Bone marrow (tissue), 2 donors: ENCODE data around the gene COL7A1.

Experiments
- DNase-seq, 2 donors: peaks; one replicate each; lab custom pipeline; 2025; lab: John Stamatoyannopoulos, UW

Gene COL7A1

GRCh38 chr3:48595075-48595525, at the start of gene COL7A1:
COL7A1 (minus strand) TSS chr3:48595329; CDS start chr3:48595159, 170 bp downstream.
- DNase-seq: no peak

DNA sequence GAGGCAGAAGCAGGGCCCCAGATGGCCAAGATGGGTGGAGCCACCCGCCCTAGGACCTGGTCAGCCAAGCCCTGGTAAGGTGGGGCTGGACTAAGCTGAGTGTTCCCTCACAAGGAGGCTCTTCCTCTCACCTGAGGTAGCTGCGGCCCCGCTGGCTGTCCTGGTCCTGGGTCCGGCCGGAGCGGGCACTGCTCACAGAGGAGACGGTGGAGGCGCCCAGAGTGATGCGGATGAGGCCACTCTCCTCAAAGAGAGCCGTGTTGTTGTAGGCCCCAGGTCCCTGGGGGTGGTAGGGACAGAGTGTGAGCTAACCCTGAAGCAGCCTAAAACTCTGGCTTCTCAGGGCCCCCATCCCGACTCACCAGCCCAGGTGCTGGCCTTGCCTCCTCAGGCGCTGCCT, 47.5 kb upstream of the COL7A1 start:
- no peak for DNase-seq

DNA sequence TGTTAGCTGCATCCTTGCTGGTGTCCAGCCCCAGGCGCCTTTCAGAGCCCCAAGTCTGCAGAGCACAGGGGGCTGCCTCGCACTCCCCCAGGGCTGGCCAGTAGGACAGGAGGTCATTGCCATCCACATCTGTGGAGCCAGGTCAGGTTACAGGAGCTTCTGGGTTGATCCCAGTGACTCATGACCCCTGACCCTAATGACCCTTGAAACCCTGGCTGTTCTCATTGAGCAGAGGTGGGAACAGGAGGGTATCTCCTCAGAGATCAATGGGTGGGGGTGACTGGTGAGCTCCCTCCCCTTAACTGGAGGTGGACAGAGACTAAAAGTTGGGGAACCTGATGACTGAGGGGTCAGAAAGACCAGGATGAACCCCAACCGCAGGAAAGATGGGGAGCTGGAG, 46.3 kb upstream of the COL7A1 start:
- no peak for DNase-seq

- DNase-seq: no peak
These were observed 44.9 kb upstream of the COL7A1 start for GRCh38 chr3:48639944-48640606.

DNA sequence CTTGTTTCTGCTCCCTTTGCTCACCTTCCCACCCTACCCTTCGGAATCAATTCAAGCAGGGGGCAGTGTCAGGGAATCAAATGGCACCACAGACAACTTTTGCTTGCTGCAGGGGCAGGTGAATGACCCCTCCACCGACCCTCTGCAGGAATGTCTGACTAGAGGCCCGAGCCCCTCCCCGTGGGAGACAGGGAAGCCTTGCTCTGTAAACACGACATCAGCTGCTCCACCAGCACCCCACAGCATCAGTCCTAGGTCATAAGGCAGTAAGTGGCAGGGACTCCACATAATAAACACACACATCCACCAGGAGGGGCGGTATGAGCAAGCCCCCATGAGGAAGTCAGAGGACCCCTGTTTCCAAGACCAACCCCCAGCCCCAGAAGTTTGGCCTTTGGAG, 42.2 kb upstream of the COL7A1 start:
- DNase-seq: no peak

DNA sequence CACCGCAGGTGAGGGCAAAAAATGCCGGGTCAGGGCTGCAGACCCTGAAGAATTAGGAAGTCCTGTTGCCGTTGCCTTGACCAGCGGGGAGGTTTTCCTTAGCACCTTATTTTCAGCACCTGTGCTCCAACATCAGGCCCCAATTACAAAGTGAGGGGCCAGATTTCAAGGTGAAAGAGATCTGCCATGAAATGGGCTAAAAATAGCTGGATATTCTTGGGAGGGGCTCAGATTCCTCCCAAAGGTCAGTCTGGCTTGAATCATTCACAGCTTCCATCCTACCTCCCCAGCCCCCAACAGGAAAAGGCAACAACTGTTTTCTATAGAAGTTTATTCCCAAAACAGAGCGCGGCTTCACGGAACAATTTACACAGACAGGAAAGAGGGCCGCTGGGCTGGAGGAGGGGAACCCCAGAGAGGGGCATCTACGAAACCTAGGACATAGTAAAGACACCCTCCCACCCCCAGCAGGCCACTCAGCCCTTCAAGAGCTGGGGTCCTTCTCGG, 41.1 kb upstream of the COL7A1 start:
- DNase-seq: no peak

DNA sequence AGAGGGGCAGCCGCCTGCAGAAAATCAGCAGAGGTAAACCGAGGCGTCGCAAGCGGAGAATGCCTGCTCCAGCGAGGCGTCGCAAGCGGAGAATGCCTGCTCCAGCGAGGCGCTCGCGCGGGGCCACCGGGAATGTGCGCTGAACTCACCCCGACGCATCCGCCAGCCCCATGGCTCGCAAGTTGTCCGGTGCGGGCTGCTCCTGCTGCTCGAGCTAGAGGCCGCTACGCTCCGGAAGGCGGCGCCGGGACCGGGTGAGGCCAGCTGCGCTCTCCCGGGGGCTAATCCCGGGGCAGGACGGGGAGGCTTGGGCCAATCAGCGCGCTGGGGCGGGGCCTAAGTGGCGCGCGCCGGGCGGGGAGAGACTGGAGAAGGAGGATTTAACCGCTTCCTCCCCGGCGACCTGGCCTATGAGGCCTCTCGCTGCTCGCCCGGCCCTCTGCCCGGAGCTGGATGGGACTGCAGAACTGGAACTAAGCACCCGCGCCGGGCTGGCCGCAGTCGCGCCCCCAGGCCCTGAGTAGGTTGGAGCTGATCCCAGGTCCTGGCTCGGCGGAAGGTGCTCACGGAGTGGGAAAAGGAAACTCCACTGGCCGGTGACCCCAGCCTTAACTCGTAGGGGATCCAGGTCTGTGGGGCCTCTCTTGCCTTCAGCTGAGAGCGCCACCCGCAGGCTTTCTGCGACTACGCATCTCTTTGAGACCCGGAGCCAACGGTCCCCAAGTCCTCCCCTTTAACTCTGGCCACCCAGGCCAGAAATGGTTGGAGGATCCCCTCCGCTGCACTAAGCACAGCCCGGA, 40.3 kb upstream of the COL7A1 start, which contains the start of gene SLC26A6:
Gene SLC26A6, minus strand, starts transcription at position 240 of the 800 bp plus-strand sequence. Its CDS starts 68 bp downstream, at position 172.
- DNase-seq: peak; percentile 86 to 88

- DNase-seq: peak in 1 of 2 donors; percentile 30
These were observed 39.6 kb upstream of the COL7A1 start for GRCh38 chr3:48634661-48635221.

- no peak for DNase-seq
These were observed 38.6 kb upstream of the COL7A1 start for GRCh38 chr3:48633743-48634142.

DNA sequence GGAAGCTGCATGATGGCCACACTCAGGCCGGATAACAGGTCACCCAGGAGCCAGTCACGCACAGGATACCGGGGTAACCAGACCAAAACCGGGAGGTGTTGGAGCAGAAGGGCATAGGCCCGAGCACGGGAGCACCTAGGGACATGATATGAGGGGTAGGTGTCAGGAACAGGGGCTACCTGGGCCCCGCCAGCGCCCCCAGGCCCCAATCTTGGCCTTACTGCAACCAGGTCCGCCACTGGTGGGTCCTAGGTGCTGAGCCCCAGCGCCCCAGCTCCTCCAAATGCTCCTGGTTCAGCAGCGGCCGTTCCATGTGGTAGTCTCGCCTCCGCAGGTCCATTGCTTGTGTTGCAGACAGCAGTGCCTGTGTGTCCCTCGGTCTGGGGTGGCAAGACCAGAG, 38.1 kb upstream of the COL7A1 start:
- DNase-seq: no peak

GRCh38 chr3:48631516-48632448, 36.7 kb upstream of the COL7A1 start:
- no peak for DNase-seq

DNA sequence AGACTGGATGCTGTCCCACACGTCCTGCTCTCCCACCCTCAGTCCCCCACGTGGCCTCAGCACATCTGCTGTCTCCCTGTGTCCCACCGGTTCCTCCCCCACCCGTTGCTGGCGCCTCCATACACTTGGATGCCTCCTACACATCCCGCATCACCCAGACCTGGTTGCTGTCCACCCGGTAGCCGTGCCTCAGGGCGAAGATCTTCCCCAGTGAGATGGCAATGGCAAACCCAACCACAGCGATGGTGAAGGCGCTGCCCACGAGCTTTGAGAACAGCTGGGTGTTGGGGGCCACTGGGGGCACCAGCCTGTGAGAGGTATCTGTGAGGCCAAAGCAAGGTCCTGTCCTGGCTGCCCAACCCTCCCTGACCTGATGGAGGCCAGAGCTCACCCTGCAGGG, 35.7 kb upstream of the COL7A1 start:
- DNase-seq: no peak

GRCh38 chr3:48630407-48630806, 35.3 kb upstream of the COL7A1 start:
- no peak for DNase-seq

- DNase-seq: no peak
These were observed 34.8 kb upstream of the COL7A1 start for GRCh38 chr3:48629894-48630293.

GRCh38 chr3:48628277-48629017, 33.3 kb upstream of the COL7A1 start:
- DNase-seq: no peak

- DNase-seq: no peak
These were observed 30.5 kb upstream of the COL7A1 start for GRCh38 chr3:48625600-48625999.

- no peak for DNase-seq
These were observed 29.6 kb upstream of the COL7A1 start for GRCh38 chr3:48624767-48625166.

- no peak for DNase-seq
These were observed 28.9 kb upstream of the COL7A1 start for GRCh38 chr3:48623851-48624547.

DNA sequence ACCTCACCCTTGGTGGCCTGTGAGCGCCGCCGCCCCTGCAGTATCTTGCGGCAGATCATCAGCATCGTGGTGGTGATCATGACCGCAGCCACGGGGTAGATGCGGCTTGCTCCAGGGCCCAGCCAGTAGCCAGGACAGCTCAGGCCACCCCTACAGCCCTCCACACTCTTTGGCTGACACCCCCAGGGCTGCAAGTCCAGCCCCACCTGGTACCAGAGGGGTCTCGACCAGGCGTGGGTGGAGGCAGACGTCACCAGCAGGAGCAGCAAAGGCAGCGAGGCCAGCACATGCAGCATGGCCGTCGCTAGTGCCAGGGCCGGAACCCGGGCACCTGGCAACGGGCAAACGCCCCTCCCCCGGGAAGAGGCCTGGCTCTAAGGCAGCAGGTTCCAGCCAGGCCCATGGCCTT, 26.3 kb upstream of the COL7A1 start, which contains the start of gene TMEM89:
Gene TMEM89, minus strand, starts transcription at position 309 of the 409 bp plus-strand sequence. Its CDS starts 13 bp downstream, at position 296.
- DNase-seq: no peak
